HG03039 (cell line): ENCODE results near the gene CRIP3.

Source experiments
- ATAC-seq: cut with Tn5 transposase; IDR thresholded peaks from one replicate; pipeline ENCODE4 v1.9.1; 2021; ENCODE audit warnings: mild to moderate bottlenecking, moderate library complexity; ENCODE audit not compliant: unreplicated experiment

CRIP3 gene

GRCh38 chr6:43258180-43258579, 50.4 kb downstream of the CRIP3 start:
- no peak for ATAC-seq

DNA sequence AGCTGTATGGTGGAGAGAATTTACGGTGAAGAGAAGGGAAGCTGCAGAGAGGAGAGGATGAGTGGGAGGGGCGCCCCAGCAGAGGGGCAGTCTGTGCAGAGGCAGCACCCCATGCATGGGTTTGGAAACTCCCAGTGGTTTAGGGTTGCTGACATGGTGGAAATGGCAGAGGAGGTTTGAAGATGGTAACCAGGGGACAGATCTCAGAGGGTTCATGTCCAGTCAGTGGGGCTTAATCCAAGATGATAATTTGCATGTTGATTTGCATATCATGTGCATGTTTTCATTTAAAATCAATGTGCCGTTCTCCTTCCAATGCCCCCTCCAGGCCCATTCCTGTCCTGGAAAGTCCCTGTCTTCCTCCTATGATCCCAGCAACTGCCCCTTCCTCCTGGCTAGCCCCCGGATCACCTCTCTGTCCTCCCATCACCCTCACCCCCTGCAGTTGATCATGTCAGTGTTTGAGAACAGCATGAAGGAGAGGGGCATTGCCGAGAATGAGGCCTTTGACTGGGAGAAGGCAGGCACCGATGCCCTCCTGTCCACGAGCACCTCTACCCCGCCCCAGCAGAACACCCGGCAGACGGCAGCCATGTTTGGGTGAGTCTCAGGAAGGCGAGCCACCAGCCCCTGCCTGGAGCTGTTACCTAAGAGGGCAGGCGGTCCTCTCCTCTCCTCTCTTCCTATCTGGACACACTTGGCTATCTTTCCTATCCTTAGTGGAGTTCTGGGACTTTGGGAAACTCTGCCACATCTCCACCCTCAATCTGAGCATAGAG, 51.1 kb downstream of the CRIP3 start:
- ATAC-seq, result no peak

DNA sequence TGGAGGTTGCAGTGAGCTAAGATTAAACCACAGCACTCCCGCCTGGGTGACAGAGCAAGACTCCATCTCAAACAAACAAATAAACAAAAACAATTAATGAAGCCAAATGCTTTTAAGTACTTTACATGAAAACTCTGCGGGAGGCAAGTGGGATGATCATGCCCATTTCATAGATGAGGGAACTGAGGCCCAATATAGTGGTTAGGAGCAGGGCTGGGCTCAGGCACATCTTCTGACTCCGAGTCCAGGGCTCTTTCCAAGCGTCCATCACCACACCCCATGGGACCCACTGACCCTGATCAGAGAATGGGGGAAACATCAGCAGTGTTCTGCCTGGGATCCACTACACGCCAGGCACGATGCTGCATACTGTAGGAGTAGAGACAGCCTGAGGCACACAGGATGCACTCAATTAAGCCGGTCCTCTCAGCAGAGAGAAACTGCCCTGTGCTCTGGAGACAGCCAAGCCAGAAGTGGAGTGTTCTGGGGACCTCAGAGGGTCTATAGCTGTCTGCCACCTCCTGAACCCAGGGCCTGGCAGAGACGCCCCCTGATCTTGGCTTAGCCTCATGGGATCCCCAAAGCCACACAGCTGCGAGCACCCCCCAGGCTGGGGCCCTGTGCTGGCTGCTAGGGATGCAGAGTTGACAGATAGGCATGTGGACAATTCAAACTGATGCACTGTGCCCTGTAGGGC, 51.8 kb downstream of the CRIP3 start:
- ATAC-seq, result no peak
